Prostate gland (tissue), 2 donors: ENCODE results near the gene KRT72.

ENCODE experiments used
- CTCF ChIP-seq, 4 experiments: fragments of 200-600 bp in 2 of 4; fragments of 450-650 bp in 2 of 4; sonication (generic) in 2 of 4; IDR thresholded peaks; 1 replicate in 3 of 4; 2 replicates in 1 of 4; pipeline ENCODE4 v1.5.1; 2016 to 2019; ENCODE audit warnings: antibody characterized with exemption in 4 of 4, mild to moderate bottlenecking in 2 of 4, moderate library complexity in 2 of 4
- POLR2A ChIP-seq: fragments of 450-650 bp; IDR thresholded peaks from one replicate; pipeline ENCODE4 v1.6.1; 2016; ENCODE audit warnings: antibody characterized with exemption, mild to moderate bottlenecking

- no peak for TF ChIP-seq CTCF (IDR thresholded peaks at IDR 0.05)
- no peak for TF ChIP-seq POLR2A
Measured at GRCh38 chr12:52602552-52602951, 1.3 kb upstream of the KRT72 start.
